Bronchial epithelial cell (primary cell): ENCODE data around the gene ARID5B. TPM values are rescaled to one million over a fixed set of nuclear protein-coding genes. Genes with fewer than 3 reads are reported as not detected.
A peak's percentile ranks its signal among the peaks of the same experiment; 100 is the strongest.

Experiments used
- DNase-seq: peaks from one replicate; pipeline ENCODE4 v3.0.0-alpha.2; 2010; ENCODE audit warnings: low read depth
- FAIRE-seq: peaks from 2 replicates; lab custom pipeline; 2011; peaks lifted over from hg19 to GRCh38; lab: Jason Lieb, UNC
- H3K27me3 ChIP-seq: 2 replicates; pipeline ENCODE4 v1.5.1; 2011; ENCODE audit warnings: low read length; ENCODE audit not compliant: control insufficient read depth, insufficient read depth
- H3K36me3 ChIP-seq: 2 replicates; pipeline ENCODE4 v1.5.1; 2011; ENCODE audit warnings: low read length; ENCODE audit not compliant: control insufficient read depth, insufficient read depth
- H3K4me3 ChIP-seq: 2 replicates; pipeline ENCODE4 v1.5.1; 2011; ENCODE audit warnings: mild to moderate bottlenecking, low read depth, low read length, control low read depth
- total RNA-seq: library from RNA; depleted of rRNA; stranded (reverse); fragments of >200 nt; gene quantifications from 2 replicates; pipeline ENCODE4 v1.2.1, GENCODE V29; 2014
- TF ChIP-seq, protein P1 (sequence below): IDR thresholded peaks from 2 replicates; pipeline ENCODE4 v1.5.1; 2011; ENCODE audit warnings: mild to moderate bottlenecking, moderate library complexity, low read length, control low read depth, inconsistent platforms; ENCODE audit not compliant: insufficient read depth, severe bottlenecking

ARID5B gene
- total RNA-seq, 1 donor from 2014 or later: 7.1 TPM

DNA sequence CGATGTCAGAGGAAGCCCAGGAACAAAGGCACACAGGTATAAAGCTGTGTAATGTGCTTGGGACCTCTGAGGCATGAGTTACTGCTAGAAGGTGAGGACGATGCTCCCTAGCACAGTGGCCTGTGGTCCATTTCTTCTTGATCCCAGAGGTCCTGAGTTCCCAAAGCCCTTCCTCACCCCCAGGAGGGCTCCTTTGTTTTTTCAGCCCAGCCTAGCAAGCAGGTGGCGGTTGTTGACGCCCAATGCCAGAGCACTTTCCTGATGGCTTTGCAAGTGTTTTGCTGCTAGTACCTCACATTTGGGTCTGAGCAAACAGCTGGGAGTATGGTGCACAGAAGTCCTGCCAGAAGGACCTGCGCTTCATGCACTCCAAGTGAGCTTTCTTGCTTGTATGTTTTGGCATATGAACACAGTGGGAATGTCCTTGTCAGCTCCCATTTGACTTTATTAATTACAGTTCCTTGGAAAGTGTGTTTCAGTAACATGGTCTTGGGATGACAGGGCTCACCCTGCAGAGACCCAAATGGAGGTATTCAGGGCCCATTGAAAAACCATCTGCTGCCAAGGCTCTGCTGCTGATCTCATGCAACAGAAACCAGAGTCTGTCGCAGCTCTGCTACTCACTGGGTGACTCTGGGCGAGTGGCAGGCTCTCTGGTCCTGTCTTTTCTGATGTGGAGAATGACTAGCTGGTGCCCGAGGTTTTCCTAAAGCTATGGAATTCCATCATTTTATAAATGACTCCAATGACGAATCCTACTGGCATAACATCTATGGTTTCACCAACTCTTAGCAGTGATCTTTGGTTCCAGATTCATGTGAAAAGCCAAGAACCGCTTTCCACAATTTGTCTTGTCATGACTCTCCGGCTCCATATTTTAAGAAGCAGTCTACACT lies 134.9 kb downstream of the ARID5B start:
- H3K27me3 ChIP-seq: no peaks in the 10 kb centered on the region
- no peak for FAIRE-seq
- no peak for DNase-seq
- no peak overlapping the region for H3K4me3 ChIP-seq
- TF ChIP-seq, protein P1, sequence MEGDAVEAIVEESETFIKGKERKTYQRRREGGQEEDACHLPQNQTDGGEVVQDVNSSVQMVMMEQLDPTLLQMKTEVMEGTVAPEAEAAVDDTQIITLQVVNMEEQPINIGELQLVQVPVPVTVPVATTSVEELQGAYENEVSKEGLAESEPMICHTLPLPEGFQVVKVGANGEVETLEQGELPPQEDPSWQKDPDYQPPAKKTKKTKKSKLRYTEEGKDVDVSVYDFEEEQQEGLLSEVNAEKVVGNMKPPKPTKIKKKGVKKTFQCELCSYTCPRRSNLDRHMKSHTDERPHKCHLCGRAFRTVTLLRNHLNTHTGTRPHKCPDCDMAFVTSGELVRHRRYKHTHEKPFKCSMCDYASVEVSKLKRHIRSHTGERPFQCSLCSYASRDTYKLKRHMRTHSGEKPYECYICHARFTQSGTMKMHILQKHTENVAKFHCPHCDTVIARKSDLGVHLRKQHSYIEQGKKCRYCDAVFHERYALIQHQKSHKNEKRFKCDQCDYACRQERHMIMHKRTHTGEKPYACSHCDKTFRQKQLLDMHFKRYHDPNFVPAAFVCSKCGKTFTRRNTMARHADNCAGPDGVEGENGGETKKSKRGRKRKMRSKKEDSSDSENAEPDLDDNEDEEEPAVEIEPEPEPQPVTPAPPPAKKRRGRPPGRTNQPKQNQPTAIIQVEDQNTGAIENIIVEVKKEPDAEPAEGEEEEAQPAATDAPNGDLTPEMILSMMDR: no peak
- H3K36me3 ChIP-seq: no peaks in the 10 kb centered on the region

DNA sequence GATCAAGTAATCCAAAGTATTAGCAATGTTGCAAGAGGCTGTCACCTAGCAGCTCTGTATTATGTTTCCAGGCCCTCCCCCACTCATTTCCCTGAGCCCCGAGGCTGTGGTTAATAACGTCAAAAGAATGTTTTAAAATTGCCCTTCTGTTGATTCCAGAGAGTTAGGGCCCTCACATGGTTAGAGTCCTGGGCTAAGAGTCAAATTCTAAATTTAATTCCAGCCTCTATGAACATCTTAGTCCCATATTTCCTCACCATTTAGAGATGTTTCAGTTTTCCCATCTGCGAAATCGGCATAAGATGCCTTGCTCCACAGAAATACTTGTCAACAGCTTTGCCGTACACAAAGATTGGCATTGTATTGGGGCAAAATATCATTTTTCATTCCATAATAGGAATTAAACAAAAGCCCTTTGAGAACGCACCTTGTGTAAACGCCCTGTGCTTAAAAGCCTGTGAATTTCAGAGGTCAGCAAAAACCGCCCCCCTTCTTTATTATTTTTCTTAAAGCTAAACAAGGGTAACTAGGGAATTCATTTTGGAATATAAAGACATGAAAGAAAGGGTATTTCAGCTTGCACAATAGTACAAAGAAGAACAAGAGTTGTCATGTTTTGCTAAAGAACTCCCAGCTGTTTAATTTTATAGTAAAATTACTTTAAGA lies 135.8 kb downstream of the ARID5B start:
- no peak overlapping the region for H3K4me3 ChIP-seq
- H3K36me3 ChIP-seq: no peaks in the 10 kb centered on the region
- no peak for FAIRE-seq
- H3K27me3 ChIP-seq: no peaks in the 10 kb centered on the region
- peak; percentile 77 for DNase-seq
- TF ChIP-seq, protein P1: no peak

DNA sequence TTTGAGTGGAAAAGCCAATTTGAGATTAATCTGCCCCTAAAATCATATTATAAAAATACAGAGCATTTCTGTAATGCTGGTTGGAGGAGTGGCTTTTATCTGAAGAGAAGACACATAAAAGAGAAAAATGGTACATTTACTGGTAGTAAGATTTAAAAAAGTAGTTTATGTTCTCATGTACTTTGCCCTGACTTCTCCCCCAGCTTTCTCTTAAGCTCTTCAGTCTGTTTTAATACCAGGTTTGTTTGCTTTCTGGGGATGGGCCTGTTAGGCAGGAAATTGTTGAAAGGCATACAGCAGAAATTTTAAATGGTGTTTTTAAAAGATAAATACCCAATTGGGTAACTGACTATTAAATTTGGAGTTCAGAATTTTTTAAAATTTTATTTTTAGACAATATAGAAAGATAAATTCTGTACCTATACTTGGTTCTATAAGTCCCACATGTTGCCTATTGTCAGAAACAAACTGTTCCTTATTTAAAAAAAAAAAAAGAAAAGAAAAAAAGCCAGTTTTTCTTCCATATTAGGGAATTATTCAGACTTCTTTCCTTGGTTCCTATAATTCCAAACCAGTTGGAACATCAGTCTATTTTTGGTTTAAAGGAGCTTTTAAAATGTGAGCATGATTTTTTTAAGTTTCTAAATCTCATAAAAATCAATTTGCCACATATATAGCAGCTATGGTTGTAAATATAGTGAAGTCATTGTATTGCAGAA lies 136.6 kb downstream of the ARID5B start:
- TF ChIP-seq, protein P1: no peak
- Histone ChIP-seq H3K4me3 (no peak overlapping the region), H3K36me3 (no peaks in the 10 kb centered on the region), H3K27me3 (no peaks in the 10 kb centered on the region)
- FAIRE-seq: no peak
- DNase-seq: peak; percentile 45

DNA sequence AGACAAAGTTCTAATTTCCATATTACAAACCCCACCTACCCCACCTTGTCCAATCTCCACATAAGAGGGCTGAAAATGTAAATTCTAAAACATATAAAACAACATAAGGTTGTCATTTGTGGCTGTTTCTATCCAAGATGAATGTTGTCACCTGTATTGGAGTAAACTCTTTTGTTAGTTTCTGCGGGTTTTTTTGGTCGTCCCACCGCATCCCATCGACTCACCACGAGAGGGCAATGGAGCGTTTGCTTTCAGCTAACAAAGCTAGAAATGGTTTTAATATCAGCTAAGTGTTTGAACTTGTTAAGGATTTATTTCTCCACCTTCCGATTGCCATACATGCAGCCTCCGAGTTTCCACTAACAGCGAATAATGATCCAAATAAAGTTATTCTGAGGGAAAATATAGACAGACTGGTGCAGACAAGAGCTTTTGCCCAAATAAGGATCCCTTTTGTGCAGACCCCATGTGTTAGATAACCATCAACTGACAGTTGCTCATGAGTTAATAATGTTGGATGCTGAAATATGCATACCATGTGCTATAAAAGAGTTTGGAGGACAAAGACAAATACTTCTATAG lies 137.2 kb downstream of the ARID5B start:
- peak; percentile 74 for DNase-seq
- FAIRE-seq: no peak
- TF ChIP-seq, protein P1: peak; percentile 73
- Histone ChIP-seq H3K27me3 (no peaks in the 10 kb centered on the region), H3K36me3 (no peaks in the 10 kb centered on the region), H3K4me3 (no peak overlapping the region)

DNA sequence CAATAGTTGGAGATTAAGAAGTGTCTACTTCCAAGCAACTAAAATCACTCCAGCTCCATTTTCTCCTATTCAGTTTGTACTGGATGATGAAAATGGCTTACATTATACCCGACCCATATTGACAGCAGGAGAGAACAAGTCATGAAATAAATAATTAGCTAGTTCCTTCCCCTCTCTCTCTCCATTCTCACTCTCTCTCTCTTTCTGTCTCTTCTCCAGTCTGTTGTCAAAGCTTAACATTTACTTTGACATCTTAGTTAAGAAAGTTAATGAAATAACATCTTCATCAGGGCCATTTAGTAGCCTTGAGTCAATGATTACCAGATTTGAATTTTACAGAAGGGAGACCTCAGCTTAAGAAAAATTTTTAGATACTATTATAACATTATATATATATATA lies 138.5 kb downstream of the ARID5B start:
- FAIRE-seq (no peak), DNase-seq (no peak)
- Histone ChIP-seq H3K36me3 (no peaks in the 10 kb centered on the region), H3K27me3 (no peaks in the 10 kb centered on the region), H3K4me3 (no peak overlapping the region)
- TF ChIP-seq, protein P1: no peak
